Measurements from ENCODE around the gene APBB1IP.

- TF ChIP-seq CTCF (IDR thresholded peaks at IDR 0.05) (no peak), POLR2AphosphoS5 (IDR thresholded peaks at IDR 0.05) (no peak), POLR2A (IDR thresholded peaks at IDR 0.05) (no peak), EP300 (IDR thresholded peaks at IDR 0.05) (no peak)
These were observed 39.4 kb downstream of the APBB1IP start for GRCh38 chr10:26477501-26477900.

All from stomach (tissue), 4 donors.